HG03039 (cell line): ENCODE data around the gene ADH1A.
"Not testable (repeated sequence)": the region's sequence is repeated elsewhere in the genome, so short reads cannot be mapped to it uniquely, and the experiment has no call there.

Source experiments
- ATAC-seq: cut with Tn5 transposase; IDR thresholded peaks from one replicate; pipeline ENCODE4 v1.9.1; 2021; ENCODE audit warnings: mild to moderate bottlenecking, moderate library complexity; ENCODE audit not compliant: unreplicated experiment

The ADH1A gene

GRCh38 chr4:99282731-99283130 is 8.1 kb downstream of the ADH1A start:
- ATAC-seq, result no peak

GRCh38 chr4:99281261-99281660 is 9.5 kb downstream of the ADH1A start:
- no peak for ATAC-seq

GRCh38 chr4:99276417-99276816 is 14.4 kb downstream of the ADH1A start:
- ATAC-seq, result no peak

DNA sequence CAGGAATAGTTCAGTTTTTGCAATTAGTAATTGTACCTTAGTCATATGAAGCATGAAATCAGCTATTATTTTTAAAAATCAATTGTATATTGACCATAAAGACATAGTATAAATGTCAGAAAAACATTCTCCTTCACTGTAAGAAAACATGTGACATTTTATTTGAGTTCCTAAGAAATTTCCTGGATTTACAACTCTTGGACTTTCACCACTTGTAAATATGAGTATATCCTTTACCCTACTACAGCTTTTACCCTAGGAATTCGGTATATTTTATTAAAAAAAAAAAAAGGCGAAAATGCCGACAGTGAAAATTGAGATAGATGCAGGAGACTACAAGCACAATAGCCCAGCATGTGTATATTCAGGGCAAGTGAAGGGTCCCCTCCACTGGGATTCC is 14.9 kb downstream of the ADH1A start:
- ATAC-seq, result no peak

DNA sequence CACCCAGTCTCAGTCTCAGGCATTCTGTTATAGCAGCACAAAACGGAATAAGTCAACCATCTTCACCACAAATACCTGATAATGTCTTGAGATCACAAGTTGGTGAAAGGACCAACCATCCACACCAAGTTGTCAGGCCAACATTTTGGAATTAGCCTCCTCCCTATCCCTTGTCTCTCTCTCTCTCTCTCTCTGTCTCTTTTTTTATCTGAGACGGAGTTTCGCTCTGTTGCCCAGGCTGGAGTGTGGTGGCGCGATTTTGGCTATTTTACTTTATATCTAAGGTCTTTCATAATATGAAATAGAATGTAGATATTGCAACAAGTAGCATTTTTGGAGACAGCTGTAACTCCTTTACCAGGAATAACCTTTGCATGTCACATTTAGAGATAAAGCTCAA is 15.7 kb downstream of the ADH1A start:
- no peak for ATAC-seq

DNA sequence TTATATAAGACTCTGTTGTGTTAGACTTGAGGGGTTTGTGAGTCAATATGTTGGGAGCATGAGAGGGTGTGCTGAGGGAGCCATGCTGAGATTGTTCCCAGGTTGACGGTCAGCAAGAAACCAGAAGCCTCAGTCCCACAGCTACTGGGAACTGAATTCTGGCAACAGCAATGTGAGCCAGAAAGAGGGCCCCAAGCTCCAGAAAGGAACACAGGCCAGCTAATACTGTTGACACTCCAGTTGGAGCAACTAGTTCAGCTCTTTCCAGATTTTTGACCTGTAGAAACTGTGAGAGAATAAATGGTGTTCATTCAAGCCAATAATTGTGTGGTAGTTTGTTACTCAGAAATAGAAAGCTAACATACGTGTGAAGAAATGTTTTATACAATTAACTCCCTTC is 17.1 kb downstream of the ADH1A start:
- ATAC-seq, result no peak

- ATAC-seq, result no peak
Observed at GRCh38 chr4:99264927-99265326, 25.9 kb downstream of the ADH1A start.

DNA sequence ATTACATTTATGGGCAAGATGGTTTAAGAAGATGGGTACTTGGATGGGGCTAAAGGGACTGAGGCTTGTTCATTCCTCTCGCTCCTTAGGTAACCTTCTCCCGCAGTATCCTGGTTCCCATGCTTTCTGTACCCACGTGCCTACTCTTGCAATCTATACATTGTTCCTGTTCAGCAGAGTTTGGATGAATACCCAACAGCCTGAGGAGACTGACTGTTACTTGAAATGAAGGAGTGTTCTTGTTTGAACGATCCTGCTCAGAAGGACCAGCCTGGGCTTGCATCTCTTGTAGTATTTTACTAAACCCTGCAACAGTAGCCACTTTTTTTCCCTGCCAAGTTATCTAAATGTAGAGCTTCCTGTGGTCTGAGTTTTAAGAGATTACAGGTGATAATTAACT is 38.0 kb downstream of the ADH1A start:
- no peak for ATAC-seq

DNA sequence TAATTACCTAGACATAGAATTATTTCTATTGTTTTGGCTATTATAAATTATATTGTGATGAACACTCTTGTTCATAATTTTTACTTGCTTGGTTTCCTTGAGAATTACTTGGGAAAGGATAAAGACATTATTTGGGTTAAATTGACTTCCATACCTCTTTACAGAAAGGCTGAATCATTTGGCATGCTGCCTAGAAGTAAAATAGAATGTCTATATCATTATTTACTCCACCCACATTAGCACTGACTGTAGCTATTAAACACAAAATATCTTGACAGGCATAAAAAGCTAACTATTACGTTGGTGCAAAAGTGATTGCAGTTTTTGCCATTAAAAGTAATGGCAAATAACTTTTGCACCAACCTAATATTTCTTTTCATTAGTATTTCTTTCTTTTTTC is 42.1 kb downstream of the ADH1A start:
- ATAC-seq, result no peak

- no peak for ATAC-seq
Observed at GRCh38 chr4:99235955-99236354, 54.8 kb downstream of the ADH1A start.

DNA sequence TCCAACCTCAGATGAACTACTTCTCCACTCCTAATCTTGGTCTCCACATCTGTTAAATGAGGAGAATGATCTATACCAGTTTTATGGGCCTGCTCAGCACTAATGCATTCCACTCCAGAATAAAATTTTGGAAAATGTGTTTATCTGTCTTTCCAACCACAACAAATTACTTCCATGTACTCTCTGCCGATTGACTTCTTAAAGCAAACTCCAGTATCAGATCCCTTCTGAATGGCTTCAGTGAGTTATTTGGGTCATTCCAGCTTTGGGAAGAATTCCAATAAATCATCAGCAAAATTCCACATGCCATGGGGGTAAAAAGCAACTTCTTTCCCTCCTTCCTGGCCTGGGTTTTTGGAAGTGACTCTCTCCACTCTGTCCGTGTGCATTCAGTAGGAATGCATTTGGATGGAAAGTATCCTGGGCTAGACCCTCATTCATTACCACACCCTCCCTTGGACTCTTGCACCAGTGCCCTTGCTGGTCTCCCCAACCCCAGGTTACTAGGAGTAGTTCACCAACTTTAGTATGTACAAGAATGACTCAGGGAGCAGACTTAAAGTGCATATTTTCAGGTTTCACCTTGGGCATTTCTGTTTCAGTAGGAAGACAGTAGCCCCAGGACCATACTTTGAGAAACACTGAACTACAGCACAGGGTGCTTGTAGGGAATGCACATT is 56.3 kb downstream of the ADH1A start:
- ATAC-seq, result no peak

- not testable (repeated sequence) for ATAC-seq
Observed at GRCh38 chr4:99233397-99233796, 57.4 kb downstream of the ADH1A start.

DNA sequence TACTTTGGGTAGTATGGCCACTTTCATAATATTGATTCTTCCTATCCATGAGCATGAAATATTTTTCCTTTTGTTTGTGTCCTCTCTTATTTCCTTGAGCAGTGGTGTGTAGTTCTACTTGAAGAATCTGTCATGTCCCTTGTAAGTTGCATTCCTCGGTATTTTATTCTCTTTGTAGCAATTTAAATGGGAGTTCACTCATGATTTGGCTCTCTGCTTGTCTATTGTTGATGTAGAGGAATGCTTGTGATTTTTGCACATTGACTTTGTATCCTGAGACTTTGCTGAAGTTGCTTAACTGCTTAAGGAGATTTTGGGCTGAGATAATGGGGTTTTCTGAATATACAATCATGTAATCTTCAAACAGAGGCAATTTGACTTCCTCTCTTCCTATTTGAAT is 62.1 kb downstream of the ADH1A start:
- ATAC-seq, result not testable (repeated sequence)

DNA sequence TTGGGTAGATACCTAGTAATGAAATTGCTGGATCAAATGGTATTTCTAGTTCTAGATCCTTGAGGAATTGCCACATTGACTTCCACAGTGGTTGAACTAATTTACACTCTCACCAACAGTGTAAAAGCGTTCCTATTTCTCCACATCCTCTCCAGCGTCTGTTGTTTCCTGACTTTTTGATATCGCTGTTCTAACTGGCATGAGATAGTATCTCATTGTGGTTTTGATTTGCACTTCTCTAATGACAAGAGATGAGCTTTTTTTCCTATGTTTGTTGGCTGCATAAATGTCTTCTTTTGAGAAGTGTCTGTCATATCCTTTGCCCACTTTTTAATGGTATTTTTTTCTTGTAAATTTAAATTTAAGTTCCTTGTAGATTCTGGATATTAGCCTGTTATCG is 63.1 kb downstream of the ADH1A start:
- not testable (repeated sequence) for ATAC-seq
